ENCODE data around the gene PDLIM5.

The PDLIM5 gene

DNA sequence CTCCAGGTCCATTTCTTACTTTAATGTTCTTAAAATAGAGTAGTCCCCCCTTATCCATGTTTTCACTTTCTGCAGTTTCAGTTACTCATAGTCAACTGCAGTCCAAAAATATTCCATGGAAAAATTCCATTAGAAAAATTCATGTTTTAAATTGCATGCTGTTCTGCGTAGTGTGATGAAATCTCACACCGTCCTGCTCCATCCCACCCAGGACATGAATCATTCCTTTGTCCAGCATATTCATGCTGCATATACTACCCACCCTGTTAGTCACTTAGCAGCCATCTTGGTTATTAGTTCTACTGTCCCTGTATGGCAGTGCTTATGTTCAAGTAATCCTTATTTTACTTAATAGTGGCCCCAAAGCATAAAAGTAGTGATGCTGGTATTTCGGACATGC, 5.4 kb upstream of the PDLIM5 start:
- TF ChIP-seq, protein P1, sequence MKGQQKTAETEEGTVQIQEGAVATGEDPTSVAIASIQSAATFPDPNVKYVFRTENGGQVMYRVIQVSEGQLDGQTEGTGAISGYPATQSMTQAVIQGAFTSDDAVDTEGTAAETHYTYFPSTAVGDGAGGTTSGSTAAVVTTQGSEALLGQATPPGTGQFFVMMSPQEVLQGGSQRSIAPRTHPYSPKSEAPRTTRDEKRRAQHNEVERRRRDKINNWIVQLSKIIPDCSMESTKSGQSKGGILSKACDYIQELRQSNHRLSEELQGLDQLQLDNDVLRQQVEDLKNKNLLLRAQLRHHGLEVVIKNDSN (IDR thresholded peaks at IDR 0.05) = no peak
- TF ChIP-seq RAD21 (IDR thresholded peaks at IDR 0.05; ENCODE audit: low read depth) (no peak), ZBTB7A (IDR thresholded peaks at IDR 0.05; ENCODE audit: low read depth) (no peak), CEBPB (IDR thresholded peaks at IDR 0.05) (no peak), TEAD4 (IDR thresholded peaks at IDR 0.05) (no peak), CREB1 (IDR thresholded peaks at IDR 0.05; ENCODE audit: low read depth) (no peak), TAF1 (IDR thresholded peaks at IDR 0.05; ENCODE audit: low read depth) (no peak), NFIC (IDR thresholded peaks at IDR 0.05) (no peak), EP300 (IDR thresholded peaks at IDR 0.05; ENCODE audit: borderline replicate concordance) (no peak), EGR1 (IDR thresholded peaks at IDR 0.05) (no peak)
- TF ChIP-seq, protein P2, sequence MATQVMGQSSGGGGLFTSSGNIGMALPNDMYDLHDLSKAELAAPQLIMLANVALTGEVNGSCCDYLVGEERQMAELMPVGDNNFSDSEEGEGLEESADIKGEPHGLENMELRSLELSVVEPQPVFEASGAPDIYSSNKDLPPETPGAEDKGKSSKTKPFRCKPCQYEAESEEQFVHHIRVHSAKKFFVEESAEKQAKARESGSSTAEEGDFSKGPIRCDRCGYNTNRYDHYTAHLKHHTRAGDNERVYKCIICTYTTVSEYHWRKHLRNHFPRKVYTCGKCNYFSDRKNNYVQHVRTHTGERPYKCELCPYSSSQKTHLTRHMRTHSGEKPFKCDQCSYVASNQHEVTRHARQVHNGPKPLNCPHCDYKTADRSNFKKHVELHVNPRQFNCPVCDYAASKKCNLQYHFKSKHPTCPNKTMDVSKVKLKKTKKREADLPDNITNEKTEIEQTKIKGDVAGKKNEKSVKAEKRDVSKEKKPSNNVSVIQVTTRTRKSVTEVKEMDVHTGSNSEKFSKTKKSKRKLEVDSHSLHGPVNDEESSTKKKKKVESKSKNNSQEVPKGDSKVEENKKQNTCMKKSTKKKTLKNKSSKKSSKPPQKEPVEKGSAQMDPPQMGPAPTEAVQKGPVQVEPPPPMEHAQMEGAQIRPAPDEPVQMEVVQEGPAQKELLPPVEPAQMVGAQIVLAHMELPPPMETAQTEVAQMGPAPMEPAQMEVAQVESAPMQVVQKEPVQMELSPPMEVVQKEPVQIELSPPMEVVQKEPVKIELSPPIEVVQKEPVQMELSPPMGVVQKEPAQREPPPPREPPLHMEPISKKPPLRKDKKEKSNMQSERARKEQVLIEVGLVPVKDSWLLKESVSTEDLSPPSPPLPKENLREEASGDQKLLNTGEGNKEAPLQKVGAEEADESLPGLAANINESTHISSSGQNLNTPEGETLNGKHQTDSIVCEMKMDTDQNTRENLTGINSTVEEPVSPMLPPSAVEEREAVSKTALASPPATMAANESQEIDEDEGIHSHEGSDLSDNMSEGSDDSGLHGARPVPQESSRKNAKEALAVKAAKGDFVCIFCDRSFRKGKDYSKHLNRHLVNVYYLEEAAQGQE (IDR thresholded peaks at IDR 0.05; ENCODE audit: low read depth) = no peak

DNA sequence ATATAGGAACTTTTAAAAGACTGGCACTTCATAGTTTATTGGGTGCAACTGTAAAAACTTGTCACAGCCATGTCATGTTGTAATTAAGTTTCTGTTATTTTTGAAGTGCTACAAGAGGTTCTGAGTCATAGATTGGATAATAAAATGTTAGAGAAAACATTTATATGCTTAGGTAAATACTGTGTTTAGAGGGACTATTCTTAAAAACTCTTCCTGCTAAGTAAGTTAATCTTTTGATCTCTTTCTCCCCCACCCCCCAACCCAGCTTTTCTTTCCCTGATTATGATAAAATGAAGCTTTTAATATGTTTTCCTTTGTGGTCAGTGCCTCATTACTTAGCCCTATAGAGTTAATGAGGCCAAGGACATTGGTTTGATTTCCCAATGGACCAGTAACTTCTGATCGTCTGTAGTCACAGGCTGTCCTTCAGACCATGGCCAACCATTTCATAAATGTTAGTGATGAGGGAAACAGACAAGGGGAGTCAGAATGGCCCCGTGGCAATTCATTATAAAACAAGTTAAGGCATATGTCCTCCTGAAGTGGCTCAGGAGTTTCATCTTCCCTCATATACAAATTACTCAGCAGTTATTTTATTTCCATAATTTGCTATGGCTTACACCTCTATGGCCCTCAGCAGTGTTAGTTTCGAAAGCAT, 3.9 kb upstream of the PDLIM5 start:
- TF ChIP-seq TAF1 (IDR thresholded peaks at IDR 0.05; ENCODE audit: low read depth) = no peak
- TF ChIP-seq ZBTB7A (IDR thresholded peaks at IDR 0.05; ENCODE audit: low read depth) = no peak
- TF ChIP-seq, protein P3, sequence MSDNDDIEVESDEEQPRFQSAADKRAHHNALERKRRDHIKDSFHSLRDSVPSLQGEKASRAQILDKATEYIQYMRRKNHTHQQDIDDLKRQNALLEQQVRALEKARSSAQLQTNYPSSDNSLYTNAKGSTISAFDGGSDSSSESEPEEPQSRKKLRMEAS (IDR thresholded peaks at IDR 0.05) = no peak
- TF ChIP-seq, protein P1 (IDR thresholded peaks at IDR 0.05) = no peak
- TF ChIP-seq EGR1 (IDR thresholded peaks at IDR 0.05) = no peak
- no peak for TF ChIP-seq CEBPB (IDR thresholded peaks at IDR 0.05)
- no peak for TF ChIP-seq FOXM1 (IDR thresholded peaks at IDR 0.05; ENCODE audit: borderline replicate concordance, low read depth)
- TF ChIP-seq TEAD4 (IDR thresholded peaks at IDR 0.05) = no peak
- TF ChIP-seq NFIC (IDR thresholded peaks at IDR 0.05) = no peak
- TF ChIP-seq, protein P2 (IDR thresholded peaks at IDR 0.05; ENCODE audit: low read depth) = no peak
- TF ChIP-seq YY1 (IDR thresholded peaks at IDR 0.05; ENCODE audit: low read depth) = no peak
- no peak for TF ChIP-seq RAD21 (IDR thresholded peaks at IDR 0.05; ENCODE audit: low read depth)
- no peak for TF ChIP-seq CREB1 (IDR thresholded peaks at IDR 0.05; ENCODE audit: low read depth)
- no peak for TF ChIP-seq TCF12 (IDR thresholded peaks at IDR 0.05; ENCODE audit: low read depth)
- TF ChIP-seq EP300 (IDR thresholded peaks at IDR 0.05; ENCODE audit: borderline replicate concordance) = no peak

DNA sequence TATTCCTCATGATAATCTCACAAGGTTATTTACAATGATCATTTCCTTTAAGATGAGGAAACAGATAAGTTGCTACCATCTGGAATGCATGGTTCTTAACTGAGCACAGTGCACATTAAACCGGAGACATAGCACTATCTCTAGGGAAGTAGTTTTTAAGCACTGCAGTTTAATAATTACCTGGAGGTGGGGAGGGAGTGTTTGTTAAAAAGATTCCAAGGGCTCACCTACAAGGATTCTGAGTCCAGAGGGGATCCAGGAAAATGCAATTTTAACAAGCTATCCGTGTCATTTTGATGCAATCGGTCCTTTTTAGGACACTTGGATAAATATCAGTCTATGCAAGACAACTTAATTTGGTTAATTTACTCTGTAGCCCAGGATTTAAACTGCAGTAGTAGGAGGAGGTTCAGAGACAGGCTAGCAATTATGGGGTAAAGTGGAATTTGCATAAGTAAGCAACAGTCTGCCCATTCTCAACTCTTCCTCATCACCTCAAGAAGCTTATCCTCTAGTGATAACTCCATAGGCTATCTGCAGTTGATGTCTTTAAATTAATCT, 2.8 kb upstream of the PDLIM5 start:
- TF ChIP-seq YY1 (IDR thresholded peaks at IDR 0.05; ENCODE audit: low read depth) = no peak
- no peak for TF ChIP-seq ZBTB7A (IDR thresholded peaks at IDR 0.05; ENCODE audit: low read depth)
- TF ChIP-seq FOXM1 (IDR thresholded peaks at IDR 0.05; ENCODE audit: borderline replicate concordance, low read depth) = no peak
- no peak for TF ChIP-seq CREB1 (IDR thresholded peaks at IDR 0.05; ENCODE audit: low read depth)
- TF ChIP-seq RAD21 (IDR thresholded peaks at IDR 0.05; ENCODE audit: low read depth) = no peak
- TF ChIP-seq EP300 (IDR thresholded peaks at IDR 0.05; ENCODE audit: borderline replicate concordance) = no peak
- TF ChIP-seq, protein P2 (IDR thresholded peaks at IDR 0.05; ENCODE audit: low read depth) = no peak
- no peak for TF ChIP-seq NFIC (IDR thresholded peaks at IDR 0.05)
- TF ChIP-seq TAF1 (IDR thresholded peaks at IDR 0.05; ENCODE audit: low read depth) = no peak
- TF ChIP-seq, protein P3 (IDR thresholded peaks at IDR 0.05) = no peak
- TF ChIP-seq, protein P1 (IDR thresholded peaks at IDR 0.05) = no peak
- TF ChIP-seq TEAD4 (IDR thresholded peaks at IDR 0.05) = no peak
- TF ChIP-seq EGR1 (IDR thresholded peaks at IDR 0.05) = no peak
- no peak for TF ChIP-seq TCF12 (IDR thresholded peaks at IDR 0.05; ENCODE audit: low read depth)
- TF ChIP-seq CEBPB (IDR thresholded peaks at IDR 0.05) = no peak
